Measurements from ENCODE around the gene WDR87. TPM values are rescaled to one million over a fixed set of nuclear protein-coding genes. Genes with fewer than 3 reads are reported as not detected.
"Not testable (repeated sequence)": the region's sequence is repeated elsewhere in the genome, so short reads cannot be mapped to it uniquely, and the experiment has no call there.

Gene WDR87
- total and polyA plus RNA-seq, 8 donors: 0.02 to 0.04 TPM; not detected in 6

DNA sequence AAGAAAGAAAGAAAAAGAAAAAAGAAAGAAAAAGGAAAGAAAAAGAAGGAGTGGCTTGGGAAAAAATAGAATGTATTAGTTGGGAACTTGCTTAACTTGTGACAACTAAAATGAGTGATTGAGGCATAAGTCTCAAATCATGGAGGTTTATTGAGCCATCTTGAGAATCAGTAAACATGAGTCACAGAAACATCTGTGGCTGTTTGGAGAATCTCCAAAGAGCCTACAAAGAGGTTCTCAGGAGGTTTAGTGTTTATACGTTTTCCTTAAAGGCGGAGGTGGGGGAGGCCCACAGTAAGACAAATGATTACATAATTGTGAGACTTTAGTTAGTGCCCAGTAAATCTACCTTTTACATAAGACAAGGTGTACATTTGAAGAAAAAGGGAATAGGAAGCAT lies 38.6 kb downstream of the WDR87 start:
- H3K4me1 ChIP-seq: no peaks in the 10 kb centered on the region
- H3K9me3 ChIP-seq: no peaks in the 10 kb centered on the region
- intact Hi-C loops (cut with DNase I): no loop called here
- no peak overlapping the region for H3K27ac ChIP-seq
- no peaks in the 10 kb centered on the region for H3K36me3 ChIP-seq
- TF ChIP-seq, protein P1, sequence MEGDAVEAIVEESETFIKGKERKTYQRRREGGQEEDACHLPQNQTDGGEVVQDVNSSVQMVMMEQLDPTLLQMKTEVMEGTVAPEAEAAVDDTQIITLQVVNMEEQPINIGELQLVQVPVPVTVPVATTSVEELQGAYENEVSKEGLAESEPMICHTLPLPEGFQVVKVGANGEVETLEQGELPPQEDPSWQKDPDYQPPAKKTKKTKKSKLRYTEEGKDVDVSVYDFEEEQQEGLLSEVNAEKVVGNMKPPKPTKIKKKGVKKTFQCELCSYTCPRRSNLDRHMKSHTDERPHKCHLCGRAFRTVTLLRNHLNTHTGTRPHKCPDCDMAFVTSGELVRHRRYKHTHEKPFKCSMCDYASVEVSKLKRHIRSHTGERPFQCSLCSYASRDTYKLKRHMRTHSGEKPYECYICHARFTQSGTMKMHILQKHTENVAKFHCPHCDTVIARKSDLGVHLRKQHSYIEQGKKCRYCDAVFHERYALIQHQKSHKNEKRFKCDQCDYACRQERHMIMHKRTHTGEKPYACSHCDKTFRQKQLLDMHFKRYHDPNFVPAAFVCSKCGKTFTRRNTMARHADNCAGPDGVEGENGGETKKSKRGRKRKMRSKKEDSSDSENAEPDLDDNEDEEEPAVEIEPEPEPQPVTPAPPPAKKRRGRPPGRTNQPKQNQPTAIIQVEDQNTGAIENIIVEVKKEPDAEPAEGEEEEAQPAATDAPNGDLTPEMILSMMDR (IDR thresholded peaks at IDR 0.05): no peak
- no peak for ATAC-seq
- no peak for FAIRE-seq
- DNase-seq: no peak
- 49 to 60% methylated on average over 2 of the region's 2 CpGs for WGBS, 2 donors
- H3K27me3 ChIP-seq: no peaks in the 10 kb centered on the region
- H3K4me3 ChIP-seq: no peak overlapping the region

DNA sequence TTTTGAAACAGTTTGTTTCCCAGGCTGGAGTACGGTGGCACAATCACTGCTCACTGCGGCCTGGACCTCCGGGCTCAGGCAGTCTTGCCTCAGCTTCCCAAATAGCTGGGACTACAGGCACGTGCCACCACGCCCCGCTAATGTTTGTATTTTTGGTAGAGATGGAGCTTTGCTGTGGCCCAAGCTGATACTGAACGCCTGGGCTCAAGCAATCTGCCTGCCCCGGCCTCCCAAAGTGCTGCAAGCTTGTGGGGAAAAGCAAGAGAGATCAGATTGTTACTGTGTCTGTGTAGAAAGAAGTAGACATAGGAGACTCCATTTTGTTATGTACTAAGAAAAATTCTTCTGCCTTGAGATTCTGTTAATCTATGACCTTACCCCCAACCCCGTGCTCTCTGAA lies 40.5 kb downstream of the WDR87 start:
- DNase-seq; H3K27ac ChIP-seq; H3K27me3 ChIP-seq; H3K4me1 ChIP-seq; H3K9me3 ChIP-seq; FAIRE-seq; ATAC-seq; intact Hi-C loops (cut with DNase I); H3K36me3 ChIP-seq; H3K4me3 ChIP-seq: not testable (repeated sequence)
- WGBS, 2 donors: 69 to 75% methylated on average over 8 of the region's 9 CpGs

DNA sequence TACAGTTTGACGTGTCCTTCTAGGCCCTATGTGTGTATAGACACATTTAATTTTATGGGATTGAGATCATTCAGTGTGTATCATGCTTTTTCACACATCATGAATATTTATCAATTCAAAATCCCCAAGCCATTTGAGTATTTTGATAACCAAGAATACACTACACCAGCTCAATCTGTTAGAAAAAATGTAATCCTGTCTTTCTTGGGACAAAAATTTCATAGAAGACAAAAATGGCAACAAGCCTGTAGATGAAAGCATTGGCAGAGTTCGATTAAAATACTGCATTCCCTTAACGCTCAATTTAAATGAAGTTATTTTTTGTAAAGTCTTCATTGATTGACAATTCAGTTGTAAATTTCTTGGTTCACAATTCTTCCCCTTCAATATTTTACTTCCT lies 41.9 kb downstream of the WDR87 start:
- ATAC-seq (no peak), FAIRE-seq (no peak), DNase-seq (no peak)
- 74 to 84% methylated on average over 3 of the region's 3 CpGs for WGBS, 2 donors
- H3K4me3 ChIP-seq: no peak overlapping the region
- no peak overlapping the region for H3K27ac ChIP-seq
- H3K27me3 ChIP-seq: no peaks in the 10 kb centered on the region
- H3K36me3 ChIP-seq: no peaks in the 10 kb centered on the region
- no peaks in the 10 kb centered on the region for H3K9me3 ChIP-seq
- no peaks in the 10 kb centered on the region for H3K4me1 ChIP-seq
- TF ChIP-seq, protein P1 (IDR thresholded peaks at IDR 0.05): no peak
- intact Hi-C loops (cut with DNase I): no loop called here

DNA sequence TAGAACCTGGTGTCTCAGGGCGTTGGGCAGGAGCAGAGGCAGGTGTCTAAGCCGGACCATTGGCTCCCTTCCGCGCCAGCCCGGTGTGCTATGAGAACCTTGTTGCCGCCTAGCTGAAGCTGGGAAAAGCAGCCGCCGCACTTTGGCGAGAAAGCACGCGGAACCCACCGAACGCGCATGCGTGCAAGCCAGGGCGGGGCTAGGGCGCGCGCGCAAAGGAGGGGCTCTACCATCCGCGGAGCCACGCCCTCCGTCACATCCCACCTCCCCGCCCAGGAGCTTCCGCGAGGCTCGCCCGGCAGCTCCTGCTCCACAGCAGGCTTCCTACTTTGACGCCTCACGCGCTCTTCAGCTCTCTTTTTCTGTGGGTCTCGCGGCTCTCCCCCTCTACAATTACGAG lies 51.3 kb downstream of the WDR87 start:
- H3K27me3 ChIP-seq: no peaks in the 10 kb centered on the region
- ATAC-seq (peak; percentile 50 to 83 (median 60)), FAIRE-seq (no peak), DNase-seq (peak; percentile 6 to 58 (median 32))
- no peaks in the 10 kb centered on the region for H3K4me1 ChIP-seq
- no peaks in the 10 kb centered on the region for H3K9me3 ChIP-seq
- H3K27ac ChIP-seq: no peak overlapping the region
- no peaks in the 10 kb centered on the region for H3K36me3 ChIP-seq
- WGBS, 2 donors: 6 to 8% methylated on average over 34 to 35 of the region's 35 CpGs
- TF ChIP-seq, protein P1 (IDR thresholded peaks at IDR 0.05): no peak
- intact Hi-C loops (cut with DNase I): no loop called here
- no peak overlapping the region for H3K4me3 ChIP-seq

DNA sequence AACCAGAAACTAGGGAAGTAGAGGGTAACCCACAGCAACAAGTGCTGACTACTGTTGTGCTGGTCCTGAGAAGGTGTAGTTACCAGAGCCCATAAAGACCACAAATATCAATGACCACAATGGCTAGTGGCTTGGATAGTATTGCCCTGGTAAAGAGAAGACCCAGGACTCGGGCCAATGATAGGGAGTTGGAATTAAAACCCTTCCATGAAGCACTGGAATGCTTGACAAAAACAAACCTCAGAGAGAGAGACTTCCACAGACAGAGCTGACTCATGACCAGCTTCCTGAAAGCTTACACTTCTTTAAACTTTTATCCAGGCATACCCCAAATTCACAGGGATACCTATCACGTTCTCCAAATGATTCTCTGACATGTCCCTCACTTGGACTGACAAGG lies 60.5 kb downstream of the WDR87 start:
- TF ChIP-seq, protein P1 (IDR thresholded peaks at IDR 0.05): no peak

More for the DNA sequence above, 60.5 kb downstream of the WDR87 start:
- Histone ChIP-seq H3K4me1 (no peaks in the 10 kb centered on the region), H3K9me3 (no peaks in the 10 kb centered on the region), H3K36me3 (no peaks in the 10 kb centered on the region), H3K4me3 (no peak overlapping the region), H3K27ac (no peak overlapping the region), H3K27me3 (no peaks in the 10 kb centered on the region)
- WGBS, 2 donors: 33 to 52% methylated on average over 2 of the region's 2 CpGs
- ATAC-seq (no peak), DNase-seq (no peak), FAIRE-seq (no peak)
- intact Hi-C loops (cut with DNase I): no loop called here

Other genes with a start within 250 kb of the WDR87 start
- gene ZNF607, start 186.8 kb downstream of the WDR87 start, total RNA-seq: 1 to 10 TPM; 2.1 to 7.6 (median 3.2) TPM
- 1 to 10 TPM; 2.3 to 4.8 TPM for gene ZNF607, start 186.8 kb downstream of the WDR87 start, polyA plus RNA-seq
- gene ZNF573, start 127.0 kb downstream of the WDR87 start, total RNA-seq: 10 to 100 TPM in 1 of 6 donors, 1 to 10 TPM in 5; 4.1 to 10.2 (median 5.4) TPM
- gene ZNF573, start 127.0 kb downstream of the WDR87 start, polyA plus RNA-seq: 1 to 10 TPM; 1.1 to 1.6 TPM
- gene SIPA1L3, start 614 bp upstream of the WDR87 start, total RNA-seq: 10 to 100 TPM; 24.3 to 44.8 (median 25.8) TPM
- gene SIPA1L3, start 614 bp upstream of the WDR87 start, polyA plus RNA-seq: 10 to 100 TPM; 19.7 to 33.5 TPM